Lung (tissue), 16 donors: ENCODE data around the gene HLA-DPB1. TPM values are rescaled to one million over a fixed set of nuclear protein-coding genes. Genes with fewer than 3 reads are reported as not detected.

Source experiments
- ATAC-seq: fragments of 200-7000 bp; cut with Tn5 transposase; one replicate; pipeline ENCODE4 v1.9.1; 2020; ENCODE audit warnings: moderate number of reproducible peaks; ENCODE audit not compliant: insufficient read depth, low FRiP score
- DNase-seq, 3 donors: peaks; one replicate each; pipeline ENCODE4 v3.0.0-alpha.2; 2013 to 2017
- H3K27ac ChIP-seq, 2 donors: one replicate each; pipeline ENCODE4 v1.5.1; 2013; ENCODE audit warnings: mild to moderate bottlenecking in 2 of 2, moderate library complexity in 2 of 2, control low read depth in 1 of 2, inconsistent platforms in 1 of 2, low read depth in 1 of 2, low read length in 1 of 2
- H3K27me3 ChIP-seq, 3 donors: one replicate each; pipeline ENCODE4 v1.5.1; 2013; ENCODE audit warnings: low read length in 2 of 3; ENCODE audit not compliant: control insufficient read depth in 3 of 3, insufficient read depth in 3 of 3
- H3K36me3 ChIP-seq, 4 donors: one replicate each; pipeline ENCODE4 v1.5.1; 2013; ENCODE audit warnings: low read length in 4 of 4, mild to moderate bottlenecking in 1 of 4, moderate library complexity in 1 of 4; ENCODE audit not compliant: control insufficient read depth in 4 of 4, insufficient read depth in 4 of 4
- H3K4me1 ChIP-seq, 5 donors: one replicate each; pipeline ENCODE4 v1.5.1; 2013; ENCODE audit warnings: low read length in 5 of 5, mild to moderate bottlenecking in 2 of 5, moderate library complexity in 1 of 5; ENCODE audit not compliant: control insufficient read depth in 5 of 5, insufficient read depth in 5 of 5
- H3K4me3 ChIP-seq: one replicate; pipeline ENCODE4 v1.5.1; 2013; ENCODE audit warnings: mild to moderate bottlenecking, control low read depth, moderate library complexity
- H3K9ac ChIP-seq, 2 donors: one replicate each; pipeline ENCODE4 v1.5.1; 2013; ENCODE audit warnings: low read length in 2 of 2, control low read depth in 1 of 2; ENCODE audit not compliant: insufficient read depth in 1 of 2
- H3K9me3 ChIP-seq, 4 donors: one replicate each; pipeline ENCODE4 v1.5.1; 2013; ENCODE audit warnings: low read length in 3 of 4, mild to moderate bottlenecking in 1 of 4, moderate library complexity in 1 of 4; ENCODE audit not compliant: control insufficient read depth in 4 of 4, insufficient read depth in 3 of 4
- CTCF ChIP-seq: IDR thresholded peaks from 2 replicates; pipeline ENCODE4 v1.5.1; 2012; ENCODE audit warnings: mild to moderate bottlenecking; ENCODE audit errors: control extremely low read depth, extremely low read depth
- WGBS, 2 donors: extraction: QIAGEN DNeasy Blood & Tissue Kit; methylation state at CpG; one replicate each; pipeline ENCODE4 v1.1.7; 2013; 5-methylcytosine and 5-hydroxymethylcytosine counted together
- long read RNA-seq, 5 donors: transcript quantifications; one replicate each; lab custom pipeline, GENCODE V29; 2026
- polyA plus RNA-seq, 2 donors: library from polyadenylated mRNA; stranded (reverse); fragments of 200-250 nt; gene quantifications; one replicate each; pipeline ENCODE4 v1.2.1, GENCODE V29; 2013
- total RNA-seq, 2 donors: library from RNA; depleted of rRNA in 1 of 2; stranded (reverse); fragments of >200 nt in 1 of 2; gene quantifications; one replicate each; pipeline ENCODE4 v1.2.1, GENCODE V29; 2014 to 2021
- donor health status: control.
- donor health status: control.
- donor health status: Bipolar disorder and iron deficiency.
- donor health status: healthy.
- donor health status: DM: yes; HTN: yes; CAD: no.

The HLA-DPB1 gene
- total RNA-seq (100 to 1,000 TPM in 1 of 2 donors, 10 to 100 TPM in 1; 69.8 to 235 TPM), polyA plus RNA-seq (100 to 1,000 TPM; 170 to 240 TPM)
- long read RNA-seq, donor 1, transcript HLA-DPB1-211 (6 exons, 1,560 nt): major isoform, 6 of 27 reads
- long read RNA-seq, donor 1, partial matches to known transcripts: 19 of 27 reads
- long read RNA-seq, donor 1, other reads (novel, unspliced or antisense): 0 of 27 reads
- long read RNA-seq, donor 2, transcript HLA-DPB1-211 (6 exons, 1,560 nt): major isoform, 6 of 18 reads
- long read RNA-seq, donor 2, partial matches to known transcripts: 11 of 18 reads
- long read RNA-seq, donor 2, other reads (novel, unspliced or antisense): 0 of 18 reads
- long read RNA-seq, donor 3, partial matches to known transcripts: 11 of 15 reads
- long read RNA-seq, donor 3, other reads (novel, unspliced or antisense): 0 of 15 reads
- long read RNA-seq, donor 4, partial matches to known transcripts: 0 of 2 reads
- long read RNA-seq, donor 4, other reads (novel, unspliced or antisense): 0 of 2 reads
- long read RNA-seq, donor 5, transcript HLA-DPB1-211 (6 exons, 1,560 nt): major isoform, 6 of 34 reads
- long read RNA-seq, donor 5, partial matches to known transcripts: 28 of 34 reads
- long read RNA-seq, donor 5, other reads (novel, unspliced or antisense): 0 of 34 reads

GRCh38 chr6:33075568-33076405, at the start of gene HLA-DPB1:
Gene HLA-DPB1 (plus strand): TSS chr6:33075990. CDS start chr6:33076042, 52 bp downstream.
- peak within 1 kb of the TSS in 1 of 2 donors; percentile 91 for H3K27ac ChIP-seq
- peaks cover 0 to 2% (median 0%) of the 10 kb centered on the region in 4 donors for H3K36me3 ChIP-seq
- peak in 2 of 3 donors; percentile 52 to 61 for DNase-seq
- whole genome bisulfite sequencing, 2 donors: 15 to 22% methylated on average over 10 of the region's 10 CpGs
- peaks cover 0 to 18% (median 0%) of the 10 kb centered on the region in 3 donors for H3K27me3 ChIP-seq
- H3K9ac ChIP-seq: no peak within 1 kb of the TSS
- peak; percentile 86 for ATAC-seq
- H3K4me1 ChIP-seq: peaks cover 0 to 7% (median 0%) of the 10 kb centered on the region in 5 donors
- no peak for TF ChIP-seq CTCF
- no peaks in the 10 kb centered on the region for H3K9me3 ChIP-seq
- H3K4me3 ChIP-seq: peak within 1 kb of the TSS; percentile 49

GRCh38 chr6:33028220-33028849, 47.5 kb upstream of the HLA-DPB1 start:
- Histone ChIP-seq H3K27me3 (peaks cover 0 to 11% (median 2%) of the 10 kb centered on the region in 3 donors), H3K9me3 (no peaks in the 10 kb centered on the region), H3K4me1 (peaks cover 0 to 5% (median 0%) of the 10 kb centered on the region in 5 donors), H3K4me3 (no peak overlapping the region), H3K27ac (peak overlapping the region in 1 of 2 donors; percentile 55), H3K9ac (no peak overlapping the region), H3K36me3 (no peaks in the 10 kb centered on the region)
- no peak for TF ChIP-seq CTCF
- DNase-seq (no peak), ATAC-seq (no peak)
- 4 to 11% methylated on average over 1 of the region's 1 CpG for WGBS, 2 donors

- no peak for TF ChIP-seq CTCF
- no peak overlapping the region for H3K4me3 ChIP-seq
- no peak overlapping the region for H3K9ac ChIP-seq
- DNase-seq: peak in 1 of 3 donors; percentile 29
- peak; percentile 92 for ATAC-seq
- H3K9me3 ChIP-seq: no peaks in the 10 kb centered on the region
- peaks cover 0 to 16% (median 2%) of the 10 kb centered on the region in 3 donors for H3K27me3 ChIP-seq
- no peaks in the 10 kb centered on the region for H3K36me3 ChIP-seq
- H3K4me1 ChIP-seq: peaks cover 0 to 5% (median 0%) of the 10 kb centered on the region in 5 donors
- H3K27ac ChIP-seq: peak overlapping the region; percentile 10 to 88
- WGBS, 2 donors: 41 to 47% methylated on average over 6 of the region's 6 CpGs
These were observed 46.2 kb upstream of the HLA-DPB1 start for GRCh38 chr6:33029328-33030184.
